ENCODE measurements around the gene MPZL2.

The MPZL2 gene

GRCh38 chr11:118283037-118283636 is 19.0 kb upstream of the MPZL2 start:
- DNase-seq: no peak

DNA sequence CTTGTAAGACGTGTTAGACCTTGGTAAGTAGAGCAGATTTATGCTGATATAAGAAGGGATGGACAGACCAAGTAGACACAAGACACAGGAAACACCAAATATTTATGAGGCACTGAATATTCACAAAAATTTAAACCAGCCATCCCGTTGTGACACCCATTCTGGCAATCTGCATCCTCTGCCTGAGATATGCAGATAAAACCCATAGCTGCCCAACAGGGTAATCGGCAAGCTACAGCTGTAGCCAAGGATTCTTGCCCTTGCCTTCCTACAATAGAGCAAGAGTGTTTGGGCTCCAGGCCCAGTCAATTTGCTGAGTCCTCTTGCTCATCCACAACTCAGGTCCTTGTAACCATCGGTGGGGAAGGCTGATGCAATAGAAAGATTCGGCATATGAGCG is 18.5 kb upstream of the MPZL2 start:
- no peak for DNase-seq

- DNase-seq: peak in 1 of 5 donors; percentile 35
Measured at GRCh38 chr11:118281284-118281683, 17.2 kb upstream of the MPZL2 start.

DNA sequence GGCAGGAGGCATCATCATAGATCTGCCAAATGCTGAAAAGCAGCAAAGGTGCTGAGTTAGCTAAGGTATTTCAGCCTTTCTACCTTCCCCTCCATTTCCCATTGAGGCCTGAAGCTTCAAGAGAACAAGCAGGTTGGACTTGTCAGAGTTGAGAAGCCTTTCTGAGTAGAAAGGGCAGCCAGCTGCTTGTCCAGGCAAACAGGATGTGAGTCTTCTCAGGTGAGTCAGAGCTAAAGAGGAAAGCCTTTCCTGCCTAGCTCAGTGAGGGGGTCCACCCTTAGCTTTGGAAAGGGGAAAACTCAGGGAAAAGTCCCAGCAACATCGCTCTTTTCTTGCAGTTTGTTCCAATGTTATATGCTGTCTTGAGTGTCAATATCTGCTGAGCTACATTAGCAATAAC is 13.2 kb upstream of the MPZL2 start:
- DNase-seq: peak in 1 of 5 donors; percentile 43

DNA sequence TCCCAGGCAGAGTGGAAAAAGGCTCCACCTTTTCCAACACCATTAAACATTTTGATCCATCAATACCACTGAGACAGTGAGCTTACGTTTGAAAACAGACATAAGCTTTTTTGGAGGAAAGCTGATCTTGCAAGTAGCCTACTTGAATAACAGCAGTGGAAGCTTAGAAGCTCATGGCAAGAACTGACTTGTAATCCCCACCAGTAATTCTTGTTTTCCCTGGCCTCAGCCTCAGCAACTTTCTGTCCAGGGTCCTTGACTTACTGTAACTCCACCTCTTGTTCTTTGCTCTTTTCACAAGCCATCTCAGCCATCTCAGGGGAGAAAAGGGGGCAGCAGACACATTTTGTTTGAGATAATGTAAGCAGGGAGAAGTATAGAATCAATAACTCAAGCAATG is 12.3 kb upstream of the MPZL2 start:
- no peak for DNase-seq

GRCh38 chr11:118275176-118275575 is 11.1 kb upstream of the MPZL2 start:
- DNase-seq: no peak

DNA sequence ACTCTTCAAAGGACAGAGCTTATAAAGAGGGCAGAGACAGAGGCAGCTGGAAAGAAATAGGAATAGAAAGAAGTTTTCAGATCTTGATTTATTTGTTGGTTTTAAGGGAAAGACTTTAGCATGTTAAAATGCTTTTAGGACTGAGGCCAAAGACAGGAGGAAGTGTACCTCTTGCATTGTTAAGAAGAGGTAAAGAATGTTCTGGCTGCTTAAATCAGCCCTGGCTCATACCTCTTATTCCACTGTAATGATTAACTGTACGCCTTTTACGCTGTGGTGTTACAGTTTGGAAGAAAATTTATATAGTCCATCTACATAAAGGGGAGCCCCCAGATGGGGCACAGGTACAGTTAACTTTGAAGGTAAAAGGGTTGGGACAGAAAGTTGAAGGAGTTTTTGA is 10.1 kb upstream of the MPZL2 start:
- DNase-seq: no peak

DNA sequence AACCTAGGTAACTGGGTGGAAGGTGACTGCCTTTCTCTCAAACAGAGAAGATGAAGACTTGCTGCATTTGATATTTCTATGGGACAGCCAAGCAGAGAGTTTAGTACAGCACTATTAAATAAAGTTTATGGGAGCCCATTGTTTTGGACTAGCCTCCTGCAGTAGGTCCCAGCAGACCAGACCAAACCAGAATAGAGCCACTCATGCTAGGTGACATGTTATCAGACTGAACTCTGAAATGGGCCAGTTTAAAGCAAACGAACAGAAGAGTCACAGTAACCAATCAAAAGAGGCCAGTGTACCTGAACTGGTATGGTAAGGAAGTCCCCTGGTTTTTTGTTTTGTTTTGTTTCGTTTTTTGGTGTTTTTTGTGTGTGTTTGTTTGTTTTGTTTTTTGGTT is 7.9 kb upstream of the MPZL2 start:
- no peak for DNase-seq

GRCh38 chr11:118267486-118267885 is 3.4 kb upstream of the MPZL2 start:
- no peak for DNase-seq

DNA sequence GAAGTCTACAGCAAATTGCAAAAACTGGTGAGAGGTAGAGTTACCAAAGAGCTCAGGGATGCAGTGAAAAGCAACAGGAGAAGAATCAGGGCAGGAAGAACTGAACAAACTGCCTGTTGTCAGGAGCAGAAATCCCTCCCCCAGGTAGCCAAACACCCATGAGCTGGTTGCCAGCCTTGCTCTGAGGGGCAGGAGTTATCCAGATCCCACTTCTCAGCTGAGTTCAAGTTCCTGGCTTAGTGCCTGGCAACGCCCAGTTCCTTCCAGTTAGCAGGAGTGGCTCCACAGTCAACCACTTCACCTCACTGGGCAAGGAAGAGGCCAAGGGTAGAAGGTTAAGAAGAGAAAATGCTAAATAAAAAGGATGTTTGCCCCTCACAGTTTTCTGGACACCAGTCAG is 1.9 kb upstream of the MPZL2 start:
- DNase-seq: no peak

DNA sequence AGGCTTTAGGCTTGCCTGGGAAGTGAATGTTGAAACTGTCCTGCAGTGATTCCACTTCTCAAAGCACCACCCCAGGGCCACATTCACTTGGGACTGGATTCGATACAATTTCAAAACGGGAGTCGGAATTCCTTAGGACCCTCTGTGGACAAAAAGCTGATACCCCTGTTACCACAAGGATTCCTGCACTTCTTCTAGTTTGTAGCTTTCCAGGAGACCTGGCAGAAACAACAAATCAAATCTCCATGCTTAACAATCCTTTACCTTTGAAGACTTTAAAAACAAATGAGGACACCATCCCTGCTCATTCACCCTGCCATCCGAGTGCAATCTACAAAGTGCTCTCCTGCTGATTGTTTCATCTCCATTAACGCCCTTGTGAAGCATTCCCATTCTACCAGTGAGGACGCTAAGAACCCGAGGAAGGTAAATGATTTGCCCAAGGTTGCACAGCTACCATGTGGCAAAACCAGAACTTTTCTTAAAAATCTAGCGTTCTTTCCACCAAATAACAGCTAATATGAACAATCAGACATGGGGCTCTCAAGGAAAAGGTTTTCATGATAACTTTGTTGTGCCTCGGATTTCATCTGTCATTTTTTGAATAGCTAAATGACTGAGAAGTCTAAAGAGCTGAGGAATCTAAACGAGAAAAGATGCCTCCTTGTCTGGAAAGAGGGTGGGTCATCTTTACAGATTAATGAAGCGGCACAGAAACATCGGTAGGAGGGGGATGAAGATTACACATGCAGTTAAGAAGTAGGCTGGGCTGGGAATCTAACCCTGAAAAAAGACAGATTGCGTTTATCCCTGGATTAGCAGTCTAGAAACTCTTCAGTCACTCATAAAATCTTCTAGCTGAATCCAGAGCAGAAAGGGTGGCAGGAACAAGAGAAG is 720 bp upstream of the MPZL2 start:
- no peak for DNase-seq

- no peak for DNase-seq
Measured at GRCh38 chr11:118263112-118263511, 985 bp downstream of the MPZL2 start.

- no peak for DNase-seq
Measured at GRCh38 chr11:118260353-118260752, 3.7 kb downstream of the MPZL2 start.

- DNase-seq: no peak
Measured at GRCh38 chr11:118259138-118259537, 5.0 kb downstream of the MPZL2 start.

- peak in 1 of 5 donors; percentile 26 for DNase-seq
Measured at GRCh38 chr11:118258410-118258809, 5.7 kb downstream of the MPZL2 start.

DNA sequence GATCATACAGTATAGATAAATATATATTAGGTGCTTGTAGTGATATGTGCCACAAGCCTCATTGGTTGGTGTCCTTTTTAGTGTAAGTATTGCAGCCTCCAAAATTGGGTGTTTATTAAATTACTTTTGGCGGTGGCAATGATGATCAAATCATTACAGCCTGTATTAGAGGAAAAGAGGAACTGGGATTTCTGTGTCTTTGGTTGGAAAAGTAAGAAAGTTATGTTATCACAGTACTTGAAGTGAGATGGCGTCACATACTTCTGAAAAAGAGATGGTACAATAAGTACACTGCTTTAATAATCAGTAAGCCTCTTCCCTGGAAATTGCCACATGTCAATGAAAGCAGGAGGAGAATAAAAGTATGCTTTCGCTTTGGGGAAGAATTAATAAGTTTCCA is 11.4 kb downstream of the MPZL2 start:
- DNase-seq: no peak

GRCh38 chr11:118251858-118252652 is 12.0 kb downstream of the MPZL2 start, which contains the start of gene MPZL3:
Gene MPZL3, minus strand, starts transcription at chr11:118252365. Its CDS starts 71 bp downstream, at chr11:118252294.
- peak; percentile 67 to 89 (median 85) for DNase-seq

DNA sequence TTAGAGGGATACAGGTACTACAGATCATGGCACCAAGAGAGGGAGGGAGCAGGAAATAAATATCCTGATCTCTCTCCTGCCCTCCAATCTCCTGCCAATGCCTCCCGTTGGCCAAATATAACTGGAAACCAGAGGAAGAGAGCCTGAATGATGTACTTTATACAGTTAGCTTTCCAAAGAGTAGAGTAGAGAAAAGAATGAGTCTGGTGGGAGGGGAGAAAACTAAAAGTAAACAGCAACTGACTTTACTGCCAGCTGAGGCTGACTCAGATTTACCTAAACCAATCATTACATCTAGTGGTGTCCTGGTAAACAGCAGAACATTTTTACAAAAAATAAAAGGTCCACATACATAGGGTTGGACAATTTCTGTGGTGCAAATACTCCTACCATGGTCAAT is 17.1 kb downstream of the MPZL2 start:
- peak in 1 of 5 donors; percentile 38 for DNase-seq

DNA sequence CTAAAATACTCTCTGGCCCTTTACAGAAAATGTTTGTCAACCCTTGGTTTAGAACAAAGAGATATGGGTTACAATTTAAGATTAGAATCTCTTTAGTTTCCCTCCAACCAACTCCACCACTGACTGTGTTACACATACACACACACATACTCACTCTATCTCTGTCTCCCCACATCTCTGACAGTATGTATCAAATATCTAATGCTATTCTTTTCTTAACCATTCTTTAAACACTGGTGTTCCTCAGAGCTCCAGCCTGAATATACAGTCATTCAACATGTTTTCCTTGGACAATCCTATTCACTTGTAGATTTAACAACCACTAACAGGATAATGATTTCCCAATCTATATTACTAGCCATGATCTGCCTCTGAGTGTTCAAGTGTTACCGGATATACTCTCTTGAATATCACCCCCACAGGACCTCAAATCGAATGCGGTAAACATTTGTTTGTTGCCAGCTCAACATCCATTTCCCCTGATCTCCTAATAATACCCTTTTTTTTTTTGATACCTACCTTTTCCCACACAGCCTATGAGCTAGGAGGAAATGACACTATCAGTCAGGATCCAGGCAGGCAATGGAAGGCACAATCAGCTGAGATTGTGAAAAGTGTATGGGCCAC is 18.0 kb downstream of the MPZL2 start:
- no peak for DNase-seq

GRCh38 chr11:118243993-118244762 is 19.9 kb downstream of the MPZL2 start:
- DNase-seq: no peak

- no peak for DNase-seq
Measured at GRCh38 chr11:118243161-118243560, 20.9 kb downstream of the MPZL2 start.

- DNase-seq: no peak
Measured at GRCh38 chr11:118241764-118242098, 22.4 kb downstream of the MPZL2 start.

Data from T-helper 1 cell (primary cell).